HepG2 (cell line): ENCODE data around the gene PRRT2. TPM values are rescaled to one million over a fixed set of nuclear protein-coding genes. Genes with fewer than 3 reads are reported as not detected.

Experiments used
- ATAC-seq: fragments of 200-7000 bp; cut with Tn5 transposase; 3 replicates; pipeline ENCODE4 v1.9.1; 2020; ENCODE audit warnings: mild to moderate bottlenecking, moderate library complexity
- BruUV-seq: library from RNA; stranded (reverse); fragments of 400-500 nt; replicated peaks from 2 replicates; lab custom pipeline; 2021; lab: Mats Ljungman, UMichigan
- CTCF ChIA-PET: fragments of 300-600 bp; formaldehyde crosslinking; extraction: SDS; loops from one replicate; lab custom pipeline; 2021; ENCODE audit warnings: low total read pairs, inconsistent platforms, low intra/inter-chr PET ratio; lab: Yijun Ruan, JAX
- POLR2A ChIA-PET: fragments of 350-600 bp; sonication (Branson Sonifier 250); formaldehyde crosslinking; loops from one replicate; lab custom pipeline; 2020; ENCODE audit warnings: antibody characterized with exemption, inconsistent platforms; lab: Yijun Ruan, JAX
- DNase-seq: peaks from one replicate; pipeline ENCODE4 v3.0.0-alpha.2; 2015; ENCODE audit warnings: low spot score
- FAIRE-seq: peaks from 3 replicates; lab custom pipeline; 2011; peaks lifted over from hg19 to GRCh38; lab: Jason Lieb, UNC
- H2AFZ ChIP-seq: one replicate; pipeline ENCODE4 v1.6.1; 2011; ENCODE audit warnings: low read length, inconsistent platforms
- H3K27ac ChIP-seq: fragments of 300-600 bp; 3 replicates; pipeline ENCODE4 v1.8.0; 2011; ENCODE audit warnings: mixed run types, mild to moderate bottlenecking, mixed read lengths, low read length, inconsistent platforms; ENCODE audit not compliant: insufficient read depth; ENCODE audit errors: extremely low read length
- H3K27me3 ChIP-seq, 2 experiments: fragments of 200-600 bp in 1 of 2; 2 replicates in 1 of 2; 3 replicates in 1 of 2; pipeline versions ENCODE4 v1.6.0 to v1.8.0; 2011; ENCODE audit warnings: low read length in 2 of 2, mild to moderate bottlenecking in 2 of 2, moderate library complexity in 2 of 2, inconsistent platforms in 1 of 2; ENCODE audit not compliant: insufficient read depth in 2 of 2, control insufficient read depth in 1 of 2
- H3K36me3 ChIP-seq, 2 experiments: fragments of 200-600 bp in 1 of 2; replicated peaks in 1 of 2; 2 replicates in 1 of 2; 3 replicates in 1 of 2; pipeline versions ENCODE4 v1.5.1 to v1.8.0; 2011; ENCODE audit warnings: low read length in 2 of 2, inconsistent platforms in 1 of 2; ENCODE audit not compliant: insufficient read depth in 2 of 2, control insufficient read depth in 1 of 2
- H3K4me1 ChIP-seq: 2 replicates; pipeline ENCODE4 v1.5.1; 2012; ENCODE audit warnings: low read length, inconsistent platforms; ENCODE audit not compliant: insufficient read depth
- H3K4me2 ChIP-seq: 2 replicates; pipeline ENCODE4 v1.6.0; 2011; ENCODE audit warnings: low read depth, low read length, inconsistent platforms
- H3K4me3 ChIP-seq, 3 experiments: fragments of 200-600 bp in 1 of 3; sonication (generic), shearing (Covaris generic) in 1 of 3; replicated peaks in 1 of 3; 2 replicates each; pipeline ENCODE4 v1.5.1; 2011 to 2016; ENCODE audit warnings: low read length in 3 of 3, inconsistent platforms in 2 of 3, low read depth in 2 of 3, mild to moderate bottlenecking in 2 of 3, control low read depth in 1 of 3, mixed read lengths in 1 of 3; ENCODE audit not compliant: insufficient read depth in 1 of 3
- H3K79me2 ChIP-seq: one replicate; pipeline ENCODE4 v1.6.1; 2011; ENCODE audit warnings: low read length, inconsistent platforms; ENCODE audit not compliant: insufficient read depth
- H3K9ac ChIP-seq: 2 replicates; pipeline ENCODE4 v1.6.0; 2011; ENCODE audit warnings: mild to moderate bottlenecking, low read depth, low read length, inconsistent platforms; ENCODE audit not compliant: insufficient read depth
- H3K9me3 ChIP-seq: 2 replicates; pipeline ENCODE4 v1.5.1; 2012; ENCODE audit warnings: mild to moderate bottlenecking, low read length
- H4K20me1 ChIP-seq: 2 replicates; pipeline ENCODE4 v1.6.0; 2011; ENCODE audit warnings: inconsistent platforms, mild to moderate bottlenecking, low read length, moderate library complexity; ENCODE audit not compliant: insufficient read depth
- NFRKB ChIP-seq: fragments of 450-650 bp; IDR thresholded peaks from 2 replicates; pipeline ENCODE4 v1.6.1; 2017
- RBAK ChIP-seq: sonication (generic); formaldehyde crosslinking; IDR thresholded peaks from 2 replicates; pipeline ENCODE4 v1.5.1; 2020; ENCODE audit warnings: mild to moderate bottlenecking, missing genetic modification reagents
- ZNF224 ChIP-seq: sonication (generic); formaldehyde crosslinking; IDR thresholded peaks from 2 replicates; pipeline ENCODE4 v1.5.0; 2020; ENCODE audit warnings: mild to moderate bottlenecking, missing genetic modification reagents
- WGBS: methylation state at CpG from one replicate; pipeline ENCODE4 v1.1.6; 2017; ENCODE audit warnings: low lambda C conversion rate; 5-methylcytosine and 5-hydroxymethylcytosine counted together
- in situ Hi-C: cut with HindIII; loops from 2 replicates; pipeline ENCODE4 v1.10.0; 2017; ENCODE audit warnings: low pct_unique_long_range_greater_than_20kb; ENCODE audit not compliant: extremely low pct_ligation_motif_present
- intact Hi-C: fragments of 100-400 bp; cut with micrococcal nuclease; formaldehyde crosslinking; loops from one replicate; pipeline ENCODE4 v1.10.0; 2022; ENCODE audit not compliant: unreplicated experiment
- polyA plus RNA-seq, 8 experiments: library from polyadenylated mRNA; depleted of rRNA in 3 of 8; stranded (reverse) in 7 of 8; unstranded in 1 of 8; fragments of >200 nt; fragmentation: Illumina TruSeq in 4 of 8; extraction: Trizol in 4 of 8; gene quantifications; 2 replicates each; pipeline versions ENCODE4 v1.2.1 to v1.2.3, GENCODE V29; 2011 to 2016; ENCODE audit warnings: low read depth in 4 of 8, missing spikeins in 1 of 8, mixed read lengths in 1 of 8; ENCODE audit not compliant: insufficient read depth in 1 of 8
- total RNA-seq, 5 experiments: library from RNA; depleted of rRNA; stranded (reverse); fragments of >200 nt; fragmentation: Illumina TruSeq; extraction: Trizol; gene quantifications; 2 replicates each; pipeline ENCODE4 v1.2.3, GENCODE V29; 2016; ENCODE audit warnings: low read depth in 1 of 5
- TF ChIP-seq, protein P1 (sequence below): sonication (generic); formaldehyde crosslinking; IDR thresholded peaks from 2 replicates; pipeline ENCODE4 v1.5.1; 2020; ENCODE audit warnings: missing genetic modification reagents, mild to moderate bottlenecking, borderline replicate concordance

The PRRT2 gene
- total and polyA plus RNA-seq, 2 of the 13 experiments (the other 11 are each of a cell fraction or from before 2014, with no cell fraction given): 0.51 to 1.1 TPM

DNA sequence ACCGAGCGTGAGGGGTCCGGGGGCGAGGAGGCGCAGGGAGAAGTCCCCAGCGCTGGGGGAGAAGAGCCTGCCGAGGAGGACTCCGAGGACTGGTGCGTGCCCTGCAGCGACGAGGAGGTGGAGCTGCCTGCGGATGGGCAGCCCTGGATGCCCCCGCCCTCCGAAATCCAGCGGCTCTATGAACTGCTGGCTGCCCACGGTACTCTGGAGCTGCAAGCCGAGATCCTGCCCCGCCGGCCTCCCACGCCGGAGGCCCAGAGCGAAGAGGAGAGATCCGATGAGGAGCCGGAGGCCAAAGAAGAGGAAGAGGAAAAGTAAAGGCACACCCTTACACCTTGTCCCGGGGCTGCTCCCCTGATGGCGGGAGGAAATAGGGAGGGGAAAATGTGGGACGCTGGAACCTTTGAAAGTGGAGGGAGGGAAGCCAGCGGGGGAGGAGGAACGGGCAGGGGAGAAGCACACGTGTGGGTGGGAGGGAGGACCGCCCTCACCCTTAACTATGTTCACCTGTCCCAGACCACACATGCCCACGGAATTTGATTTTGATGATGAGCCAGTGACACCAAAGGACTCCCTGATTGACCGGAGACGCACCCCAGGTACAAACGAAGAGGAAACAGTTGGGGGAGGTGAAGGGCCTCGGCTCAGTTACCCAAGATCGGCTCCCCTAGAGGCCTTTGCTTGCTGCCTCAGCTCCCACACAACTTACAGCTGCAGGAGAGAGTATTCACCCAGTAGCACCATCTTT lies 4.9 kb downstream of the PRRT2 start (continued):
- TF ChIP-seq, protein P1, sequence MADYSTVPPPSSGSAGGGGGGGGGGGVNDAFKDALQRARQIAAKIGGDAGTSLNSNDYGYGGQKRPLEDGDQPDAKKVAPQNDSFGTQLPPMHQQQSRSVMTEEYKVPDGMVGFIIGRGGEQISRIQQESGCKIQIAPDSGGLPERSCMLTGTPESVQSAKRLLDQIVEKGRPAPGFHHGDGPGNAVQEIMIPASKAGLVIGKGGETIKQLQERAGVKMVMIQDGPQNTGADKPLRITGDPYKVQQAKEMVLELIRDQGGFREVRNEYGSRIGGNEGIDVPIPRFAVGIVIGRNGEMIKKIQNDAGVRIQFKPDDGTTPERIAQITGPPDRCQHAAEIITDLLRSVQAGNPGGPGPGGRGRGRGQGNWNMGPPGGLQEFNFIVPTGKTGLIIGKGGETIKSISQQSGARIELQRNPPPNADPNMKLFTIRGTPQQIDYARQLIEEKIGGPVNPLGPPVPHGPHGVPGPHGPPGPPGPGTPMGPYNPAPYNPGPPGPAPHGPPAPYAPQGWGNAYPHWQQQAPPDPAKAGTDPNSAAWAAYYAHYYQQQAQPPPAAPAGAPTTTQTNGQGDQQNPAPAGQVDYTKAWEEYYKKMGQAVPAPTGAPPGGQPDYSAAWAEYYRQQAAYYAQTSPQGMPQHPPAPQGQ (CRISPR knock-in tag): no peak

DNA sequence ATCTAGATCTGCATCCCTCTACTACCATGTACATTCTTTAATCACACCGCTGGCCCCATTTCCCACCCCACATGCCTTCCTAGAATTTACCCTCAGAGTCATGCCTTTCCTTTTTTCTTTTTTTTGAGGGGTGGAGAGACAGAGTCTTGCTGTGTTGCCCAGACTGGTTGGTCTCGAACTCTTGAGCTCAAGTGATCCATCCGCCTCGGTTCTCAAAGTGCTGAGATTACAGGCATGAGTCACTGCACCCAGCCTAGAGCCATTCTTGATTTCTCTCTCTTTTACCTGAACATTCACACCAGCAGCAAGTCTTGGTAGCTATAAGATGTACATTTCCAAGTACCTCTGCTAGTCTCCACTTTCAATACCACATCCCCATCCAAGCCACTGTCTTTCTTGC lies 6.1 kb downstream of the PRRT2 start:
- Histone ChIP-seq H3K9me3 (no peaks in the 10 kb centered on the region), H3K79me2 (peaks cover 29% of the 10 kb centered on the region), H3K4me2 (peak overlapping the region; percentile 99), H3K27ac (no peak overlapping the region), H2AFZ (no peak overlapping the region), H3K27me3 (peaks cover 0 to 3% of the 10 kb centered on the region in 2 experiments; a peak in 2 of 5 replicates), H3K36me3 (peaks cover 0 to 9% of the 10 kb centered on the region in 2 experiments; a peak in 2 of 5 replicates), H3K4me1 (peaks cover 88% of the 10 kb centered on the region), H3K9ac (no peak overlapping the region; the same call in 1 of the 2 replicates), H3K4me3 (no peak overlapping the region), H4K20me1 (peaks cover 5% of the 10 kb centered on the region; the same call in 1 of the 2 replicates)
- intact Hi-C loops (no loop called here), in situ Hi-C loops (loop anchor here (25.0 kb wide), 1 partner anchor 844 kb away; the partner anchor contains the start of genes FBRS and PRR14)
- ChIA-PET POLR2A (interaction anchor here (0.7 to 7.0 kb wide), 5 partner anchors 9 to 175 kb away, joined by 3 to 145 read pairs (median 26); partner anchors contain the start of genes ASPHD1, MAZ and SEZ6L2), CTCF (no interaction called here)
- WGBS: 93% methylated on average over 4 of the region's 4 CpGs
- TF ChIP-seq RBAK: no peak
- no peak for TF ChIP-seq ZNF224 (CRISPR knock-in tag)
- TF ChIP-seq NFRKB: no peak
- FAIRE-seq (no peak), DNase-seq (no peak), ATAC-seq (no peak)
- BruUV-seq: no TSS peak
